Endothelial cell of umbilical vein (primary cell): Measurements from ENCODE around the gene EVI5. TPM values are rescaled to one million over a fixed set of nuclear protein-coding genes. Genes with fewer than 3 reads are reported as not detected.

Experiments used
- BruUV-seq: library from RNA; stranded (reverse); fragments of 400-500 nt; replicated peaks from 2 replicates; lab custom pipeline; 2021; lab: Mats Ljungman, UMichigan
- CTCF ChIA-PET: fragments of 300-600, 350-600 bp; sonication (Branson Sonifier 250); formaldehyde crosslinking; loops from one replicate; lab custom pipeline; 2021; ENCODE audit warnings: antibody characterized with exemption, inconsistent platforms; lab: Charles Lee
- POLR2A ChIA-PET: fragments of 300-600, 350-600 bp; sonication (Branson Sonifier 250); formaldehyde crosslinking; loops from one replicate; lab custom pipeline; 2021; ENCODE audit warnings: antibody characterized with exemption, inconsistent platforms; lab: Charles Lee
- DNase-seq: peaks from one replicate; pipeline ENCODE4 v3.0.0-alpha.2; 2011; ENCODE audit warnings: low read depth, low spot score
- FAIRE-seq: peaks from 2 replicates; lab custom pipeline; 2011; peaks lifted over from hg19 to GRCh38; lab: Jason Lieb, UNC
- H2AFZ ChIP-seq: 2 replicates; pipeline ENCODE4 v1.6.0; 2012; ENCODE audit warnings: low read depth, low read length, control low read depth, inconsistent platforms
- H3K27ac ChIP-seq: 2 replicates; pipeline ENCODE4 v1.5.1; 2011; ENCODE audit warnings: low read depth, mild to moderate bottlenecking, control low read depth, low read length, moderate library complexity; ENCODE audit not compliant: insufficient read depth
- H3K27me3 ChIP-seq, 2 experiments: 2 replicates each; pipeline versions ENCODE4 v1.6.0 to v1.6.1; 2011; ENCODE audit warnings: low read length in 2 of 2, mixed read lengths in 1 of 2; ENCODE audit not compliant: control insufficient read depth in 2 of 2, insufficient read depth in 2 of 2
- H3K36me3 ChIP-seq, 2 experiments: 2 replicates in 1 of 2; 3 replicates in 1 of 2; pipeline ENCODE4 v1.5.1; 2011; ENCODE audit warnings: low read length in 2 of 2, mild to moderate bottlenecking in 1 of 2, moderate library complexity in 1 of 2; ENCODE audit not compliant: control insufficient read depth in 2 of 2, insufficient read depth in 2 of 2; ENCODE audit errors: extremely low read depth in 1 of 2
- H3K4me1 ChIP-seq: 3 replicates; pipeline ENCODE4 v1.5.1; 2011; ENCODE audit warnings: mild to moderate bottlenecking, low read length; ENCODE audit not compliant: control insufficient read depth, insufficient read depth; ENCODE audit errors: extremely low read depth
- H3K4me2 ChIP-seq: 2 replicates; pipeline ENCODE4 v1.6.1; 2011; ENCODE audit warnings: low read length, control low read depth, mixed read lengths; ENCODE audit not compliant: insufficient read depth
- H3K4me3 ChIP-seq, 3 experiments: fragments of 200-600 bp in 1 of 3; sonication (generic), shearing (Covaris generic) in 1 of 3; replicated peaks in 1 of 3; 2 replicates each; pipeline ENCODE4 v1.5.1; 2011 to 2016; ENCODE audit warnings: control low read depth in 3 of 3, low read length in 3 of 3, mild to moderate bottlenecking in 2 of 3, inconsistent platforms in 1 of 3, low read depth in 1 of 3, moderate library complexity in 1 of 3; ENCODE audit not compliant: insufficient read depth in 1 of 3
- H3K79me2 ChIP-seq: 2 replicates; pipeline ENCODE4 v1.6.0; 2012; ENCODE audit warnings: low read length, inconsistent platforms; ENCODE audit not compliant: control insufficient read depth, insufficient read depth
- H3K9ac ChIP-seq: replicated peaks from 2 replicates; pipeline ENCODE3; 2011; ENCODE audit warnings: low read length, control low read depth; ENCODE audit not compliant: insufficient read depth; ENCODE audit errors: extremely low read depth
- H3K9me1 ChIP-seq: replicated peaks from 3 replicates; pipeline ENCODE4 v1.6.0; 2011; ENCODE audit warnings: mild to moderate bottlenecking, low read length; ENCODE audit not compliant: control insufficient read depth, insufficient read depth; ENCODE audit errors: extremely low read depth
- H3K9me3 ChIP-seq: replicated peaks from 2 replicates; pipeline ENCODE4 v1.5.1; 2012; ENCODE audit warnings: low read length, inconsistent platforms; ENCODE audit not compliant: control insufficient read depth, insufficient read depth
- H4K20me1 ChIP-seq: replicated peaks from 2 replicates; pipeline ENCODE3; 2011; ENCODE audit warnings: mild to moderate bottlenecking, low read length; ENCODE audit not compliant: control insufficient read depth, insufficient read depth; ENCODE audit errors: extremely low read depth
- CTCF ChIP-seq, 2 donors: IDR thresholded peaks; 1 replicate in 1 of 2; 2 replicates in 1 of 2; pipeline ENCODE4 v1.5.1; 2011; ENCODE audit warnings: low read length in 2 of 2, mild to moderate bottlenecking in 2 of 2, moderate library complexity in 2 of 2, control low read depth in 1 of 2, inconsistent platforms in 1 of 2, low read depth in 1 of 2; ENCODE audit not compliant: insufficient read depth in 1 of 2; ENCODE audit errors: extremely low read depth in 1 of 2
- EZH2 ChIP-seq: IDR thresholded peaks from 2 replicates; pipeline ENCODE4 v1.6.1; 2012; ENCODE audit warnings: borderline replicate concordance, low read depth, mild to moderate bottlenecking, moderate library complexity, low read length, inconsistent platforms; ENCODE audit not compliant: severe bottlenecking
- FOS ChIP-seq: IDR thresholded peaks from 2 replicates; pipeline ENCODE4 v1.6.1; 2011; ENCODE audit warnings: mild to moderate bottlenecking, low read length, moderate library complexity, borderline replicate concordance; ENCODE audit not compliant: insufficient read depth
- GATA2 ChIP-seq: IDR thresholded peaks from 2 replicates; pipeline ENCODE4 v1.7.0; 2011; ENCODE audit warnings: low read depth, mild to moderate bottlenecking, moderate library complexity, mixed read lengths, low read length; ENCODE audit not compliant: insufficient read length, insufficient read depth
- JUN ChIP-seq: IDR thresholded peaks from 2 replicates; pipeline ENCODE4 v1.6.1; 2011; ENCODE audit warnings: borderline replicate concordance, low read depth; ENCODE audit not compliant: insufficient read length, insufficient read depth
- MAX ChIP-seq: IDR thresholded peaks from 2 replicates; pipeline ENCODE4 v1.6.1; 2011; ENCODE audit not compliant: insufficient read depth, insufficient read length
- MYC ChIP-seq: IDR thresholded peaks from one replicate; pipeline ENCODE4 v1.6.1; 2011; ENCODE audit warnings: mild to moderate bottlenecking, low read depth, low read length
- POLR2A ChIP-seq: IDR thresholded peaks from 2 replicates; pipeline ENCODE4 v1.6.1; 2012; ENCODE audit warnings: low read depth, mild to moderate bottlenecking, control low read depth, low read length
- POLR2AphosphoS5 ChIP-seq: IDR thresholded peaks from 2 replicates; pipeline ENCODE4 v1.6.1; 2012; ENCODE audit warnings: low read depth, mild to moderate bottlenecking, control low read depth, low read length, moderate library complexity; ENCODE audit not compliant: insufficient read depth
- dilution Hi-C: fragments of 300-500 bp; cut with MboI; formaldehyde crosslinking; loops from one replicate; pipeline ENCODE4 v1.15.0; 2019; ENCODE audit warnings: low sequenced_read_pairs; ENCODE audit not compliant: extremely low pct_ligation_motif_present
- intact Hi-C: fragments of 100-400 bp; cut with micrococcal nuclease; formaldehyde crosslinking; loops from one replicate; pipeline ENCODE4 v1.10.0; 2022
- polyA plus RNA-seq, 4 experiments: library from polyadenylated mRNA; depleted of rRNA in 3 of 4; stranded (reverse) in 3 of 4; unstranded in 1 of 4; fragments of >200 nt; gene quantifications; 2 replicates each; pipeline versions ENCODE4 v1.2.1 to v1.2.3, GENCODE V29; 2011 to 2012; ENCODE audit warnings: missing spikeins in 1 of 4
- total RNA-seq: library from RNA; stranded (reverse); gene quantifications from 2 replicates; pipeline ENCODE4 v1.2.3, GENCODE V29; 2021

The EVI5 gene
- total and polyA plus RNA-seq, 2 donors (not counting 3 experiments of a cell fraction or from before 2014, with no cell fraction given): 5.0 to 26.2 TPM

GRCh38 chr1:92479587-92479986 lies 305.3 kb downstream of the EVI5 start:
- ChIA-PET POLR2A (no interaction called here), CTCF (interaction anchor here (0.8 kb wide), 1 partner anchor 169 kb away, joined by 4 read pairs; no protein-coding TSS in a partner anchor)
- H3K4me1 ChIP-seq: peaks cover 39% of the 10 kb centered on the region
- H3K36me3 ChIP-seq: no peaks in the 10 kb centered on the region
- TF ChIP-seq JUN: no peak
- no peak for TF ChIP-seq EZH2
- no peak for TF ChIP-seq POLR2A
- no peak for TF ChIP-seq POLR2AphosphoS5
- TF ChIP-seq MYC: no peak
- TF ChIP-seq GATA2: no peak
- no peak for TF ChIP-seq FOS
- TF ChIP-seq CTCF (IDR thresholded peaks at IDR 0.05; ENCODE audit: extremely low read depth in 1 of 2, insufficient read depth in 1 of 2, low read depth in 1 of 2, low read length in 2 of 2): no peak
- no peak for TF ChIP-seq MAX
- no peaks in the 10 kb centered on the region for H4K20me1 ChIP-seq
- no peaks in the 10 kb centered on the region for H3K79me2 ChIP-seq
- FAIRE-seq (no peak), DNase-seq (no peak)
- peaks cover 69 to 81% of the 10 kb centered on the region in 2 experiments for H3K27me3 ChIP-seq
- H2AFZ ChIP-seq: no peak overlapping the region
- intact Hi-C loops: no loop called here
- H3K9ac ChIP-seq: no peak overlapping the region
- H3K9me3 ChIP-seq: no peaks in the 10 kb centered on the region
- dilution Hi-C loops: no loop called here
- H3K9me1 ChIP-seq: no peaks in the 10 kb centered on the region
- BruUV-seq: no TSS peak
- no peak overlapping the region for H3K4me3 ChIP-seq
- no peak overlapping the region for H3K4me2 ChIP-seq
- no peak overlapping the region for H3K27ac ChIP-seq
